Ramos (cell line): Measurements from ENCODE around the gene DHX38.

Experiments
- in situ Hi-C: fragments of 300-500 bp; cut with MboI; formaldehyde crosslinking; loops from one replicate; pipeline ENCODE4 v1.14.3; 2022; ENCODE audit warnings: low sequenced_read_pairs; ENCODE audit not compliant: unreplicated experiment

Gene DHX38

GRCh38 chr16:72112906-72113615 lies 19.4 kb downstream of the DHX38 start:
- in situ Hi-C loops, result no loop called here

GRCh38 chr16:72113616-72113945 lies 19.9 kb downstream of the DHX38 start:
- in situ Hi-C loops, result no loop called here

- in situ Hi-C loops, result loop anchor here (10.0 kb wide), 1 partner anchor 1075 kb away; no protein-coding TSS in a partner anchor
These were observed 26.4 kb downstream of the DHX38 start for GRCh38 chr16:72120026-72120425.

GRCh38 chr16:72122308-72122707 lies 28.7 kb downstream of the DHX38 start:
- in situ Hi-C loops, result loop anchor here (10.0 kb wide), 1 partner anchor 1072 kb away; no protein-coding TSS in a partner anchor

- in situ Hi-C loops, result loop anchor here (10.0 kb wide), 1 partner anchor 1072 kb away; no protein-coding TSS in a partner anchor
These were observed 29.3 kb downstream of the DHX38 start for GRCh38 chr16:72122916-72123315.

GRCh38 chr16:72123426-72123825 lies 29.8 kb downstream of the DHX38 start:
- in situ Hi-C loops, result loop anchor here (10.0 kb wide), 1 partner anchor 1071 kb away; no protein-coding TSS in a partner anchor

- in situ Hi-C loops, result loop anchor here (10.0 kb wide), 1 partner anchor 1071 kb away; no protein-coding TSS in a partner anchor
These were observed 30.5 kb downstream of the DHX38 start for GRCh38 chr16:72124148-72124547.

- in situ Hi-C loops, result loop anchor here (10.0 kb wide), 1 partner anchor 1070 kb away; no protein-coding TSS in a partner anchor
These were observed 31.4 kb downstream of the DHX38 start for GRCh38 chr16:72124761-72125634.

- in situ Hi-C loops, result loop anchor here (10.0 kb wide), 1 partner anchor 1069 kb away; no protein-coding TSS in a partner anchor
These were observed 32.2 kb downstream of the DHX38 start for GRCh38 chr16:72125635-72126428.

- in situ Hi-C loops, result loop anchor here (10.0 kb wide), 1 partner anchor 1068 kb away; no protein-coding TSS in a partner anchor
These were observed 32.8 kb downstream of the DHX38 start for GRCh38 chr16:72126429-72126765.

GRCh38 chr16:72128701-72129100 lies 35.1 kb downstream of the DHX38 start:
- in situ Hi-C loops, result loop anchor here (10.0 kb wide), 1 partner anchor 1066 kb away; no protein-coding TSS in a partner anchor

GRCh38 chr16:72129976-72130656 lies 36.5 kb downstream of the DHX38 start:
- in situ Hi-C loops, result loop anchor here (10.0 kb wide), 1 partner anchor 1065 kb away; no protein-coding TSS in a partner anchor

GRCh38 chr16:72131036-72131435 lies 37.4 kb downstream of the DHX38 start:
- in situ Hi-C loops, result no loop called here

- in situ Hi-C loops, result no loop called here
These were observed 39.1 kb downstream of the DHX38 start for GRCh38 chr16:72132726-72133125.

GRCh38 chr16:72134507-72134906 lies 40.9 kb downstream of the DHX38 start:
- in situ Hi-C loops, result no loop called here

- in situ Hi-C loops, result no loop called here
These were observed 43.9 kb downstream of the DHX38 start for GRCh38 chr16:72137380-72138063.

- in situ Hi-C loops, result no loop called here
These were observed 44.5 kb downstream of the DHX38 start for GRCh38 chr16:72138064-72138572.

- in situ Hi-C loops, result no loop called here
These were observed 46.3 kb downstream of the DHX38 start for GRCh38 chr16:72139908-72140307.

GRCh38 chr16:72142476-72142875 lies 48.8 kb downstream of the DHX38 start:
- in situ Hi-C loops, result no loop called here
